ENCODE results near the gene SUGCT.
A peak's percentile ranks its signal among the peaks of the same experiment; 100 is the strongest.
"Not testable (repeated sequence)": the region's sequence is repeated elsewhere in the genome, so short reads cannot be mapped to it uniquely, and the experiment has no call there.

SUGCT gene

DNA sequence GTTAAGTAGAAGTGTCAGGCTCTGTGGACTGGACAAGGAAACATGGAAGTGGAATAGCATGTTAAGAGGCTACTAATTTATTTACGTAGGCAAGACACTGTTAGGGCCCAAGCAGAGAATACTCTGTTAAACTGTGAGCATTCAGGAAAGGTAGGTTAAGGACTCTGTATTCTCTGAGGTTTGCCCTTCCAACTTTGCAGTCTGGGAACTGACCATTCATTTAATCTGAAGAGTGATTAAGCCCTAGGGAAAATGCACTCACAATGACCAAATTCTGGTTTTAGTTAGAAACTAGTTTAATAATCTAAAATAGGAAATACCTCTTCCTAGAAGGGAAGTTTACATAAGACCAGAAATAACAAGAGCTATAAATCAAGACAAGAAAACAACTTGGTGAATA is 266.6 kb downstream of the SUGCT start:
- DNase-seq (ENCODE audit: low read depth, low spot score), result no peak

DNA sequence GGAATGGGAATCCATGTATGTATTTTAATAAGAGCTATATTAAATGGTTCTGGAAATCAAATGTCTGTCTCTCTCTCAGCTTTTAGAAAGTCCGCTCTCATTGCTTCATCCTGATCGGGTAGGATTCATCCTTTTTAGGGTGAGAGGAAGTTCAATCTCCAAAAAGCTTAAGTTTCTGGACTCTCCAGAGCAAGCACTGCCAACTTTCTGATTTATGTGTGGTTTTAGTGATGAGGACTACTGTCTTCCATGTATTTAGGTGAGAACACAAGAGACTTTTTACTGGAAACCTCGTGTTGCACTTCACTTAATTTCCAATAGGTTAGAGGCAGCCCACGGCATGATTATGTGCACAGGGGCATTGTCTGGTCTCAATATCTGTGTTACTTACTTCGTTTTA is 267.9 kb downstream of the SUGCT start:
- no peak for DNase-seq (ENCODE audit: low read depth, low spot score)

DNA sequence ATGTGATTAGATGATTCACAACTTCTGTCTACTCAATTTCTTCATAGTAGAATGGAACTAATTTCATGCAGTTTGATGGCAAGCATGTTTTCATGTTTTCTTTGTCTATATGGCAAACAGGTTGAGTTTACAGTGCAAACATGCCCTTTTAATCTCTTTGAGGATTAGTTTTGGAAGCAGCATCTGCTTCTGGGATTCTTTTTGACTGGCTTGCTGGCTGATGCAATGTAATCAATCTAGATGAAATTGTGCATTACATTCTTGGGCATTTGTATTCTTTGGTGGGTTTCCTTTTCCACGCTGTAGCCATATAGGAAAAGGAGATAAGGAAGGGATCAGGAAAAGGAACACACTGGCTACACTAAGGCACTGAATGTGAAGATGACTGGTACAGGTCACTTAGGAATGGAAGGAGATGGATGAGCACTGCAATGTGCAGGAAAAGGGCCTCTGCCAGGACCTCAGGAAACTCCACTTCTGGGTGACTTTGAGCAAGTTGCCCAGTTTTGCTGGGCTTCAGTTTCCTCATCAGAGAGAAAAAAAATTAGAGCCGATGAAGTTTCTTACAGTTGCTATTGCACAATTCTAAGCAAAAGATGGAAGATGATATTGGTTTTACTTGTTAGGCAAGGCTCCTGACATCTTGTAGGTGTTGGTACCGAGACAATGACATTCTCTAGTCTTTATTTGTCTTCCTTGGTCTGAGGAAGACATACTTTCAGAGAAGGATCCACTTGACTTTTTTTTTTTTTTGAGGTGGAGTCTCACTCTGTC is 269.1 kb downstream of the SUGCT start:
- DNase-seq (ENCODE audit: low read depth, low spot score), result no peak

DNA sequence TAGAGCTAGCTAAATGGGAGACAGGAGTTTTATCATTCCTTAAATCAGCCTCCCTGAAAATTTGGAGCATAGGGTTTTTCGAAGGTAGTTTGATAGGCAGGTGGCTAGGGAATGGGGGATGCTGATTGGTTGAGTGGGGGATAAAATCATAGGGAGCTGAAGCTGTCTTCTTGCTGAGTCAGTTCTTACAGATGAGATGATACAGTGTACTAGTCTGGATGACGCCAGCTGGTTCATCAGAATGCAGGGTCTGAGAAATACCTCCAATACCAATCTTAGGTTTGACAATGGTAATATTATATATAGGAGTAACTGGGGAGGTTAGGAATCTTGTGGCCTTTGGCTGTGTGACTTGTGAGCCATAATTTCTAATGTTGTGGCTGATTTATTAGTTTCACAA is 271.2 kb downstream of the SUGCT start:
- DNase-seq (ENCODE audit: low read depth, low spot score), result no peak

DNA sequence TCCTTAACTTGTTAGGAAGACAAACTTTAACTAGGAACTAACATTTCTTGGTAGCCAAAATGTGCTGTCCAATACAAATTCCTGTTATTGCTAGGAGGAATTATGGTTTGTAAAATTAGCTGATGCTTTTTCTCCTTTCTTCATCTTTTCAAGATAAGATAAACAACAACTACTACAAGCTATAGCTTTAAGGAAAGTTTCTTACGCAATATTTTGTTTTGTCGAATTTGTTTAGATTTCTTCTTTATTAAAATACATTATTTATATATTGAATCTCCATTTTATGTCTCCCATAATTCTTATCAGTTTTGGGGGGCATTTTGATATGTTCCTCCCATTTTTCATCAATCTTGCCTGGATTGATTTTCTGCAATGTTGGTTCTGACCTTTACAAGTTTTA is 277.5 kb downstream of the SUGCT start:
- no peak for DNase-seq (ENCODE audit: low read depth, low spot score)

- DNase-seq (ENCODE audit: low read depth, low spot score), result not testable (repeated sequence)
Measured at GRCh38 chr7:40414704-40415103, 279.9 kb downstream of the SUGCT start.

DNA sequence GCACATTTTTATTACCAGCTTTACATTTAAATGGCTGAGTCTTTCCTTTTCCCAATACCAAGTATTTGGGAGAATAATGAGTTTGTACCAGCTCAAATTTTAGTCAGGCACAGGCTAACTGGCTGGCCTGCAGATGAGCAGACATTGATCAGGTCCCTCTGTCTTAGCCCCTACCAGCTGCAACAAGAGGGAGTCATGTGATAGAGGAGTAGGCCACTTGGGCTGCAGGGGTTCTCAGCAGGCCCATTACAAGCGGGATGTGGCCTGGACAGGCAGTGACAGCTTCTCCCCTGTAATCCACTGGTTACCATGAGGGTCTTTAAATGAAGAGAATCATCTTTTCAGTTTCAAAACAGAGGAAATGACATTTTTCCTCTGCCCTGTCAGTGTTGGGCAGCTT is 283.6 kb downstream of the SUGCT start:
- DNase-seq (ENCODE audit: low read depth, low spot score), result no peak

DNA sequence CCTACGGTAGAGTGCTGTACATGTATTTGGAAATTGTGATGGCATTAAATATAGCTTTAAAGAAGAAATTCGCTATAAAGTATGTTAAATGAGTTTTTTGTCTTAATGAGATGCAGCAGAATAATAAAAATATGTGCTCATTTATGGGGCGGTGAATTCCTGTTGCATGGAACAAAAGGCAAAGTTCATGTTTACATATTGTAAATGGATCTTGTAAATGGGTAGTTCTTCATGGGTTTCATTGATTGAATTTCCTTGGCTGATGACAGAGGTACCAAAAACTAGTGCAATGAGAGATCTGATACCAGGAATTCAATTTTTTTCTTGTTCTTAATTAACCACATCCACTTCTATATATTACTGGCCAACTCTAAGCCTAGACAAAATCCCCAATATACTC is 284.2 kb downstream of the SUGCT start:
- no peak for DNase-seq (ENCODE audit: low read depth, low spot score)

- DNase-seq (ENCODE audit: low read depth, low spot score), result no peak
Measured at GRCh38 chr7:40419806-40420205, 285.0 kb downstream of the SUGCT start.

DNA sequence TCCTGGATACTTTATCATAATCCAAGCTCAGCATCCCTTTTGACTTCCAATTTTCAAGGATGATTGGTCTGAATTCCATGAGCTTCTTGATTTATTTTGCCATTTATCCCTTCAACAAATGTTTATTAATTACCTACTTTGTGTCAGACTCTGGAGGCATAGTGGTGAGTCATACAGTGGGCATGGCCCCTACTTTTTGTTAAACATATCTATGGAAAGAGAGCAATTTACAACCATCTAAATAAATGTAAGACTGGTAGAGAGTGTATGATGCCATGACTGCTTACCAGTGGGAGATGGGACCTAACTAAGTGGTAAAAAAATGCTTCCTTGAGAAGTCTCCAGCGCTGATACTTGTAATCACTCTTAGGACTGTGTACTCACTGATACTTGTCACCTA is 286.6 kb downstream of the SUGCT start:
- no peak for DNase-seq (ENCODE audit: low read depth, low spot score)

GRCh38 chr7:40425696-40426095 is 290.9 kb downstream of the SUGCT start:
- no peak for DNase-seq (ENCODE audit: low read depth, low spot score)

DNA sequence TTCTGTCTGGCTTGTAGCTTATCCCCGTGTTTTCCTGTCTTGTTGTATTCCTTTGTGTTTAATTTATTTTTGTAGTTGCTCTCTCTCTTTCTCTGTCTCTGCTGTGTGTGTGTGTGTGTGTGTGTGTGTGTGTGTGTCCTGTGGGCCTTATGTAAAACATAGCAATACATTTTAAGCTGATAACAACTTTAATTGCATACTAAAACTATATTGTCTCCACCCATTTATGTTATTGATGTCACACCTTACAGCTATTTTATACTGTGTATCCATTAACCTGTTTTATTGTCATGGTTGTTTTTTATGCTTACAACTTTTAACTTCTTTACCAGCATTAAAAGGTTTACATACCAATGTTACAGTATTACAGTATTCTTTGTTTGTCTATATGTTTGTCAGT is 293.6 kb downstream of the SUGCT start:
- no peak for DNase-seq (ENCODE audit: low read depth, low spot score)

- DNase-seq (ENCODE audit: low read depth, low spot score), result no peak
Measured at GRCh38 chr7:40429826-40430225, 295.0 kb downstream of the SUGCT start.

GRCh38 chr7:40432046-40432445 is 297.2 kb downstream of the SUGCT start:
- no peak for DNase-seq (ENCODE audit: low read depth, low spot score)

- DNase-seq (ENCODE audit: low read depth, low spot score), result no peak
Measured at GRCh38 chr7:40436710-40437109, 301.9 kb downstream of the SUGCT start.

DNA sequence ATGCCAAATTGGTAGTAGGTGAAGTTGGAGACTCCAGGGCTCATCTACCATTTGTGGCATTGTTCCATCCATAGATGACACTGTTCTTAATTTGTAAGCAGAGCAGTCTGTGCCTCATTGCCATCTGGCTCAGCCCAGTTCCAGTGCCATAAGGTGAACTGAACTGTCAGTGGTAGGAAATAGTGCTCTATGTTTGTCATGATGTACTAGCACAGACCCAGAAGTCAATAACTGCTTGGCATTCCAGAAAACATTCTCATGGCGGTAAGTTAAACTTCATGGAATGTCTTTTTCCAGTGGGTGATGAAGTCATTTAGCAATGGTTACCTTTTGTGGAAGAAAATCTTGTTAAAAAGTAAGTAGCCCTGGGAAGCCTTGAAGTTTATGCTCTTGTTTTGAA is 302.7 kb downstream of the SUGCT start:
- DNase-seq (ENCODE audit: low read depth, low spot score), result peak; percentile 4

- no peak for DNase-seq (ENCODE audit: low read depth, low spot score)
Measured at GRCh38 chr7:40437936-40438634, 303.3 kb downstream of the SUGCT start.

GRCh38 chr7:40439686-40440085 is 304.9 kb downstream of the SUGCT start:
- DNase-seq (ENCODE audit: low read depth, low spot score), result no peak

GRCh38 chr7:40447345-40447744 is 312.5 kb downstream of the SUGCT start:
- DNase-seq (ENCODE audit: low read depth, low spot score), result no peak

- DNase-seq (ENCODE audit: low read depth, low spot score), result no peak
Measured at GRCh38 chr7:40455485-40455884, 320.7 kb downstream of the SUGCT start.

DNA sequence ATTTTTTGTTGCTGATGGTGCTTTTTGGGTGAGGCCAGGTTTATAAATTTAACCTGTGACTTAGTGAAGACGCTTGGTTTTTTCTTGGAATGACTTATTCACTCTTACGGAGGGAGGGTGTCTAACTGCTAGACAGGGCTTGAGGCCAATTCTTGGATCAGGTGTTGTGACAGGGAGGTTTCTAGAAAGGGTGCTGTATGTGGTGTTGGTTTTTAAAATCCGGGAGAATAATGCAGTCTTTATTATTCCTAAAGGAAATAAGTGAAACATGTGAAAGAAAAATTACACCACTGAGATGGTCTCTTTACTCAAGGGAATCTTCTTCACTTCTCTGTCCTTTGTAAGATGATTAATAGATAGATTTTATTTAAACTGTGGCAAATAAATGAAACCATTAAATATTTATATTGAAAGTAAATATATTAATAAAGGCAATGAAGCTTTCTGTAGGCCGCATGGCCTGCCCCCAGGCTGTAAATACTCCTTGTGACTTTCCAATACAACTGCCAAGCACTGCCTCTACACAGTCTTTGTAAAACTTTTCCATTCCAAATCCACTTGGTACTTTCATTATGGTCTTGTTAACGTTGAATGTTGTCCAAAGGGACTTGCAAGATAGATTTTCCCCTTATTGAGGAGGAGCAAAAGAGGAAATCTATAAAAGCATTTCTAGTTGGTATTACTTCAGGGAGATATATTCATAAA is 323.1 kb downstream of the SUGCT start:
- DNase-seq (ENCODE audit: low read depth, low spot score), result no peak

DNA sequence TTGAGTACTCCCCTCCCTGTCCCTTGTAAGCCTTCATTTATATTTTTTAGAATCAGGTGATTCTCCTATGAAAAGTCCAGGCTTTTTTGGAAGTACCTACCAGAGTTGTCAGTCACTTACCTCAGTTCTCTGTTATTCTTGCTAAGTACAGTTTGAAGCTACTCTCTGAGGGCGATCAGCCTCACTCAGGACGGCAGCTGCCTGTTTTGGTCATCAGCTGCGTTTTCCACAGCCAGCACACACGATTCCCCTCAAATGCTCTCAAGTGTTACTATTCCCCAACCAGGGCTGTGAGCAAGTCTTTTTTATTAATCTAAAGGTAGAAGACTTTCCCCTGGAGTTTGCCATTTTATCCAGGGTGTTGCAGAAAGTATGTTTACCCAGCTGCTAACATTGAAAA is 328.6 kb downstream of the SUGCT start:
- DNase-seq (ENCODE audit: low read depth, low spot score), result no peak

All from brain pericyte (primary cell).